ENCODE results near the gene AHSP. TPM values are rescaled to one million over a fixed set of nuclear protein-coding genes. Genes with fewer than 3 reads are reported as not detected.

AHSP gene
- total RNA-seq, 1 experiment from 2014 or later: not detected

Other genes with a start within 250 kb of the AHSP start
- not detected in 2 replicates for gene ITGAX, start 172.7 kb upstream of the AHSP start, total RNA-seq (2022)
- not detected in 2 replicates for gene ITGAD, start 134.6 kb upstream of the AHSP start, total RNA-seq (2022)
- not detected in 2 replicates for gene COX6A2, start 99.5 kb upstream of the AHSP start, total RNA-seq (2022)
- 0.09 and 0.30 TPM in 2 replicates for gene ZNF843, start 85.1 kb upstream of the AHSP start, total RNA-seq (2022)
- gene ARMC5, start 68.4 kb upstream of the AHSP start, total RNA-seq (2022): 9.7 and 10.2 TPM in 2 replicates
- gene TGFB1I1, start 55.7 kb upstream of the AHSP start, total RNA-seq (2022): 9.3 and 10.0 TPM in 2 replicates
- 2.8 and 3.0 TPM in 2 replicates for gene SLC5A2, start 44.8 kb upstream of the AHSP start, total RNA-seq (2022)
- gene RUSF1, start 19.5 kb upstream of the AHSP start, total RNA-seq (2022): 23.5 and 30.5 TPM in 2 replicates